HG03439 (cell line): ENCODE measurements around the gene ZNF575.
"Not testable (repeated sequence)": the region's sequence is repeated elsewhere in the genome, so short reads cannot be mapped to it uniquely, and the experiment has no call there.

ENCODE experiments used
- ATAC-seq: cut with Tn5 transposase; IDR thresholded peaks from one replicate; pipeline ENCODE4 v1.9.1; 2021; ENCODE audit warnings: mild to moderate bottlenecking, moderate library complexity; ENCODE audit not compliant: unreplicated experiment

ZNF575 gene

GRCh38 chr19:43507880-43508279, 25.1 kb upstream of the ZNF575 start:
- no peak for ATAC-seq

DNA sequence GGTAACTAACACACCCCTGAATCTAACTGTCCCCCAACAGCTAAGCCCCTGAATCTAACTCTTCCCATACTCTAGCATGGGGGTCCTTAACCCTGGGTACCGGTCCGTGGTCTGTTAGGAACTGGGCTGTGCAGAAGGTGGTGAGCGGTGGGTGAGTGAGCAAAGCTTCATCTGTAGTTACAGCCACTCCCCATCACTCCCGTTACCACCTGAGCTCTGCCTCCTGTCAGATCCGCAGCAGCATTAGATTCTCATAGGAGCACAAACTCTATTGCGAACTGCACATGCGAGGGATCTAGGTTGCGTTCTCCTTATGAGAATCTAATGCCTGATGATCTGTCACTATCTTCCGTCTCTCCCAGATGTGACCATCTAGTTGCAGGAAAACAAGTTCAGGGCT, 22.3 kb upstream of the ZNF575 start:
- no peak for ATAC-seq

DNA sequence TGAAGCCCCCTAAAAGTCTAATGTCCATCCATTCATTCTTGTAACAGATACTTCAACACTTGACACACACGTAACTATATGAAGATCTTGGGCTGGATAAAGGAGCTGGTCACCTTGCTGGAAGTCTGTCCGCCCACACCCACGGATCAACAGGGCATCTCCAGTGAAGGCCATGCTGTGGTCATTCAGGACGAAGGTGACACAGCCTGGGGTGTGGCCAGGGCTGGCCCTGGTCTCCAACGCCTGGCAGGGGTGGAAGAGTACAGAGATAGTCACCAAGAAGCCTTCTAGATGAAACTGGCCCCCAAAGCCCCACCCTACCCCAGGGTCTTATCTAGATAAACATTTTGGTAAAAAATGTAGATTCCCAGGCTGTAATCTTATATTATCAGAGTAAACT, 21.7 kb upstream of the ZNF575 start:
- ATAC-seq = no peak

DNA sequence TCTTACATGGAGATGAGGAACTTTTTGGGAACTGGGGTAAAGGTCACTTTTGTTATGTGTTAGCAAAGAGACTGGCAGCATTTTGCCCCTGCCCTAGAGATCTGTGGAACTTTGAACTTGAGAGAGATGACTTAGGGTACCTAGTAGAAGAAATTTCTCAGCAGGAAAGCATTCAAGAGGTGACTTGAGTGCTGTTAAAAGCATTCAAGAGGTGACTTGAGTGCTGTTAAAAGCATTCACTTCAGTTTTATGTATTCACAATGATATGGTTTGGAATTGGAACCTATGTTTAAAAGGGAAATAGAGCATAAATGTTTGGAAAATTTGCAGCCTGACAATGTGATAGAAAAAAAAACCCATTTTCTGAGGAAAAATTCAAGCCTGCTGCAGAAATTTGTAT, 20.6 kb upstream of the ZNF575 start:
- not testable (repeated sequence) for ATAC-seq

GRCh38 chr19:43518051-43518450, 14.9 kb upstream of the ZNF575 start:
- no peak for ATAC-seq

DNA sequence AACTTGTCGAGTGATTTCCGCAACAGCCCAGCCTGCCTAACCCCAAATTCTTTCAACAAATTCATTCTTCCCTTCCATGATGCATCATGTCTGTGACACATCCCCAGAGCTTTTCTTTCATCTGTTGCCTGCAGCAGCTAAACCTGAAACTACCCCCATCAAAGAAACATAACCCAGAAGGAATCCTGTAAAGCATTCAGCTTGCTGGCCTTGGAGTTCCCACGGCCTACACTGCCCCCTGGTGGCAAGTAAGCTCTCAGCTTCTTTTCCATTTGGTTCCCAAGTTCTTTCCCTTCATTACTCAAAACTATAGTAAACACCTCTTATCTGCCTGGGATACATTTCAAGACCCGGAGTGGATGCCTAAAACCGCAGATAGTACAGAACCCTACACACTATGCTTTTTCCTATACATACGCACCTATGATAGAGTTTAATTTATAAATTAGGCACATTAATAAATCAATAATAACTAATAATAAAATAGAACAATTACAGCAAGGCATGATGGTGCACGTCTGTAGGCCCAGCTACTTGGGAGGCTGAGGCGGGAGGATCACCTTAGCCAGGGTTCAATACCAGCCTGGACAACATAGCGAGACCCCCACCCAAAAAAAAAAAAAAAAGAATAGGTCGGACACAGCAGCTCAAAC, 13.4 kb upstream of the ZNF575 start:
- ATAC-seq = no peak

- no peak for ATAC-seq
Measured at GRCh38 chr19:43522929-43523328, 10.1 kb upstream of the ZNF575 start.

- ATAC-seq = not testable (repeated sequence)
Measured at GRCh38 chr19:43523696-43524095, 9.3 kb upstream of the ZNF575 start.

GRCh38 chr19:43524922-43525835, 7.8 kb upstream of the ZNF575 start:
- ATAC-seq = no peak

DNA sequence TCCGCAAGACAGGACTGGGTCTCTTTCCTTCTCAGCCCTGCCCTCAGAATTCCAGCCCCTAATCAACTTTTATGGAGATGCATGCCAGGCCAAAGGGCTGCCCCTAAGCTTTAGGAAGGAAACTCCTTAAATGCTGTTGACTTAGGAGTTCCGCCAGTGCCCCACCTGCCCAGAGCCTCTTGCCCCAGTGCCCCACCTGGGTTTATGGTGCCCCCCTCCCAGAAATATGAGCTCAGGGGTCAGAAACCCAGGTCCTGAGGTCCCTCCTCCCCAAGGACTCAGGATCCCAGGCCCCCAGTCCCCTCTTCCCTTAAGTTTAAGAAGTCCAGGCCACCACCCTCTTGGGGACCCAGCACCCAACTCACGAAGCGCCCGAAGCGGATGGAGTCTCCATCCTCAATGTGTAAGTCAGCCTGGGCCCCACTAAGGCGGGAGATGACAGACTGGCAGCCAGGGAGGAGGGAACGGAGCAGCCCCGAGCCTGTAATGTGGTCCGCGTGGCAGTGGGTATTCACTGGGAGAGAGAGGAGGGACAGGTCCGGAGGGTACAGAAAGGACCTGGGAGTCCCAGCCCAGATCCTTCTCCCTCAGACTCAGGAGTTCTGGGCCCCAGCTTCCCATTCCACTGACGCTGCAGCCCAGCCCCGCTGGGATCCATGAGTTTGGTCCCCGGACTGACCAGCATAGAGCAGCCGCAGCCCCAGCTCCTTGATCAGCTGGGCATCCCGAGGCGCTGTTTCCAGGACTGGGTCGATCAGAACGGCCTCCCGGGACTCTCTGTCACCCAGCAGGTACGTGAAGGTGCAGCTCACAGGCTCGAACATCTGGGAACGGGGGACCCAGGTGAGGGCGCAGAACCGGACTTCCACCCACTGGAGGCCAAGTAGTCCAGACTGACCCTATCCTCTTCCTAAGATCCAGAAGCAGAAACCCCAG, 6.9 kb upstream of the ZNF575 start:
- no peak for ATAC-seq

DNA sequence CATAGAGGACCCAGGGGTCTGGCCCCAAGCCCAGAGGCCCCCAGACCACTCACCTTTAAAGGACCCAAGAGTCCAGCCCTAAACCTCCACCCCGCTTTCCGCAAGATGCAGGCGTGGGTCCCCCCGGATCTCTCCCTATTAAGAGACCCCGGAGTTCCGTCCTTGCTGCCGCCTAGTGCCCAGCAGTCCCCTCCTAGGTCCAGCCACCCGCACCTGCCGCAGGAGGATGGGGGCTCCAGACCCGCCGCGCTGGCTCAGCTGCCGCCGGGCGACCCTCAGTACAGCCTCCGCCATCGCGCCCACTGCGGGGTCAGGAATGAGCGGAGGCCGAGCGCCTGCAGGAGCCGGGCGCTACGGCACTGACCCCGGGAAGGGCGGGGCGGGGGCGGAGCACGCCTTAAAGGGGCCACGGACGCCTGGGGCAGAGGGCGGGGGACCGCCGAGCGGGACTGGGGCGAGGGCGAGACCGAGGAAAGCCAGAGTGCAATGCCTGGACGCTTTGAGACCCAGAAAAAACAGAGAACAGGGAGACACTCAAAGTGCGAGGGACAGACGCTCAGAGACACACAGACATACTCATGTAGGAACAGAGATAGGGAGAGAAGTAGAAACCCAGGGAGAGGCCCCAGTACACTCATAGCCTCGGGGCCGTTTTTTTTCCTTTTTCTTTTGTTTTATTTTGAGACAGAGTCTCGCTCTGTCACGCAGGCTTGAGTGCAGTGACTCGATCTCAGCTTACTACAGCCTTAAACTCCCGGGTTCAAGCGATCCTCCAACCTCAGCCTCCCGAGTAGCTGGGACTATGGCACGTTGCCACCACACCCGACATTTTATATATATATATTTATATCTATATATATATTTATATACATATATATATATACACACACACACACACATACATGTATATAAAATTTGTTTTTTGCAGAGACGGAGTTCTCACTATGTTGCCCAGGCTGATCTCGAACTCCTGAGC, 5.8 kb upstream of the ZNF575 start, which contains the start of gene ETHE1:
ETHE1 (minus strand) TSS at position 318 of the 976 bp plus-strand sequence; CDS start at position 294, 24 bp downstream.
- ATAC-seq = no peak

DNA sequence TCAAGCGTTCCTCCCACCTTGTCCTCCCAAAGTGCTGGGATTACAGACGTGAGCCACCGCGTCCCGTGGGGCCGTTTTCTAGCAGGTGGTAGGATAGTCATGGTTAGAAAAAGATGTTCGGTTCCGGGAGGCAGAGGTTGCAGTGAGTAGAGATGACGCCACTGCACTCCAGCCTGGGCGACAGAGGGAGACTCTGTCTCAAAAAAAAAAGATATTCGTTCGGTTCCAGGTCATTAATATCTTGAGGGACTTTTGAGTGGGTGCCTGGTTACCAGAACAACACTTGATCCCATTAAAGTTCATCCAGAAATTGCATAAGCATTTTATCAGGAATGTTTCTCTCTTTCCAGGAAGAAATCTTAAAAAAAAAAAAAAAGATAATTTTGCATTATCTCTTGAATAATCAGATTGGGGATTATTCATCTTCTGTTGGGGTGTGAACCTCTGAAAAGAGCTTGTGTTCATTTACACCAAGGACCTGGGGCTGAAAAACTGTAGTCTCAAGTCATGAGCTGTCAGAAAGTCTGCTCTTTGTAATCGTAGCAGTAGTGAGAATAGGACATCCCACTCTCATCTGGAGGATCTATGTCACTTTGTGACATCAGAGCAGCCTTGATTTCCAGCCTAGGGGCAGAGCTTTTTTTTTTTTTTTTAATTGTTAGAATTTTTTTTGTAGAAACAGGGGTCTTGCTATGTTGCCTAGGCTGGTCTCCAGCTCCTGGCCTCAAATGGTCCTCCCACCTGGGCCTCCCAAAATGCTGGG, 4.9 kb upstream of the ZNF575 start:
- ATAC-seq = no peak

GRCh38 chr19:43532571-43532961, 422 bp upstream of the ZNF575 start:
- ATAC-seq = no peak

- peak; percentile 55 for ATAC-seq
Measured at GRCh38 chr19:43533546-43534304, 737 bp downstream of the ZNF575 start.

DNA sequence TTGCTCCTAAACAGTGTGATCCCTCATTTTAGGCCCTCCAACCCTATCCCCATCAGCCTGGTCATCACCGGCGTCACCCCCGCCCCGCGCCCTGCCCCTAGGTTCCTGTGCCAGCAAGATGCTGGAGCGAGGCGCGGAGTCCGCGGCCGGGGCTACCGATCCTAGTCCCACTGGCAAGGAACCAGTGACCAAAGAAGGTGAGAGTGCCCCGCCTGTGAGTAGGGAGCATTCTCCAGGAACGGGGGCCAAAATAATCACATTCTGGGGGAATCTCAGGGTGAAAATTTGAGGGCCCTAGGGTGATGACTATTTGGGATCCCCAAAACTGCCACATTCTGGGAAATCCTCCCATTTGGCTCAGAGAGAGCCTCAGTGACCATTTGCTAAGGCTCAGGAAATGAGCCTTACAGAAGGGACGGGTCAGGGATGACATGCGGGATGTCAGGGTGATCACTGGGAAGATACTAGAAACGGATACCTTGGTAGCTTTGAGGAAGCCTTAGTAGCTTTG, 1.4 kb downstream of the ZNF575 start:
- ATAC-seq = no peak

- ATAC-seq = no peak
Measured at GRCh38 chr19:43534816-43535761, 2.1 kb downstream of the ZNF575 start.

DNA sequence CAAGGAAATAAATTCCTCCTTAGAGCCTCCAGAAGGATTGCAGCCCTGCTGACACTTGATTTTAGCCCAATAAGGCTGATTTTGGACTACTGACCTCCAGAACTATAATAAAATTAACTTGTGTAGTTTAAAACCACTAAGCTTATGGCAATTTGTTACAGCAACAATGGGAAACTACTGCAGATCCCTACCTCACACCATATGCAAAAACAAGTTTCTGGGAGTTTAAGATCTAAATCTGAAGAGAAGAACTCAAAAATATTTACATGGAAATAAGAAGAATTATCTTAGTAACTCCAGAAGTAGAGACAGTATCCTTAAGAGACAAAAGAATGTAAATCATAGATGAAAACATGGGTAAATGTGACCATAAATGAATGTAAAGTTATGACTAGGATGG, 5.9 kb downstream of the ZNF575 start:
- no peak for ATAC-seq
